ENCODE data around the gene SIGMAR1. TPM values are rescaled to one million over a fixed set of nuclear protein-coding genes. Genes with fewer than 3 reads are reported as not detected.
A peak's percentile ranks its signal among the peaks of the same experiment; 100 is the strongest.

SIGMAR1 gene
- total RNA-seq, 1 donor from 2014 or later = 31.0 TPM

DNA sequence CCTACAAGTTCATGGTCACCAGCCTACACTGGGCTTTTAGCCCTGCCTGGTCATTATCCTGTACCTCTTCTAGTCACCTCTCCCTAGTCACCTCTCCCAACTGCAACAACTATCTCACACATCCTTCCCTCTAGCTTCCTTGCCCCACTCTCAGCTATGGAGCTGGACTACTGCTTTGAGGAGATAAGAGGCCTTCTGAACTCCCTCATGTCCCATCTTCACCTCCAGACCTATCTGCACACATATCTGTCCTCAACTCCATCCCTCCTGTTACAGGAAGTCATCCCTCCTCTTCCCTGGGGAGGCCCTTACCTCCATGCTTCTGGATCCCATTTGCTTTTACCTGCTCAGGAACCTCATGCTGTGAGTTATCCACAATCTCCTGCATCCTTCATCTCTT is 31.4 kb downstream of the SIGMAR1 start:
- no peak for DNase-seq (ENCODE audit: low read depth in 2 of 2)

DNA sequence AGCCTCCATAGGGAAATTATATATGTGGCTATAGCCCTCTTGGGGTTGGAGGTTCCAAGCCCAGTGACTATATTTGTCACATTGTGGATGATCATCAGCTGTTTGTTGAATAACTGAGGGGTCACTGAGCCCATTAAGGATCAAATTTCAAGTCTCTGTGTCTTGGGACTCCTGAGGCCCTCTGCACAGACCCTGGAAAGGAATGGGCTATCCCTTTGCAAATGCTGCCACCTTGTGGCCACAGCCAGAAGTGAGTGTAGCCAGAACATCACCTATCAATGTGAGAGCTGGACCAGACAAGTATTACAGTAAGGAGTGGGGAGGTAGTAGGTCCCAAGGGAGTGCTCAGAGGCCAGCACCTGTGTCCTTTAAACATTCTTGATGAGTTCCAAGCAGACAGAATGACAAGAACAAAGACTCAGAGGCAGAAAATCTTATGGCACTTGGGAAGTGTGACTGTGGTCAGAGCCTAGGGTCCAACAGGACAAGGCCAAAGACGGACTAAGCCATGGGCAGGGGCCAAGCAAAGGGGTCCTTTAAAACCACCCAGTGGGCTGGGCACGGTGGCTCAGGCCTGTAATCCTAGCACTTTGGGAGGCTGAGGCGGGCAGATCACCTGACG is 33.9 kb downstream of the SIGMAR1 start:
- DNase-seq (ENCODE audit: low read depth in 2 of 2) = peak; percentile 73 to 74

GRCh38 chr9:34601937-34602573 is 35.5 kb downstream of the SIGMAR1 start:
- no peak for DNase-seq (ENCODE audit: low read depth in 2 of 2)

DNA sequence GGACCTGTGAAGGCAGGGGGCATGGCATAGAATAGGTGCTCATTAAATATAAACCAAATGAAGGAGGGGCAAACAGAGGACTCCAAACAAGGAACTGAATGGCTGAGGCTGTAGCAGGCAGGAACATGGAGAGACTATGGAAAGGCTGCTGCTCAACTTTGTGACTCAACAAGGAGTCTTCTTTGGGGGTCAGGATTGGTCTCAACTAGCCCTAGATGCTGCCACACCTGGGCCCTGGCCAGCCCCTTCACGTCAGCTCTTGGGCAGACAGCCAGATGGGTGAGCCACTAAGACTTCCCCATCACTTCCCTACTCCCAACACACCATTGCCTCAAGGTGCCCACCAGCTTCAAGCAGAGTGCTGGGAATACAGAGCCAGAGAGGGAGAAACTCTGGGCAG is 36.7 kb downstream of the SIGMAR1 start:
- DNase-seq (ENCODE audit: low read depth in 2 of 2) = no peak

DNA sequence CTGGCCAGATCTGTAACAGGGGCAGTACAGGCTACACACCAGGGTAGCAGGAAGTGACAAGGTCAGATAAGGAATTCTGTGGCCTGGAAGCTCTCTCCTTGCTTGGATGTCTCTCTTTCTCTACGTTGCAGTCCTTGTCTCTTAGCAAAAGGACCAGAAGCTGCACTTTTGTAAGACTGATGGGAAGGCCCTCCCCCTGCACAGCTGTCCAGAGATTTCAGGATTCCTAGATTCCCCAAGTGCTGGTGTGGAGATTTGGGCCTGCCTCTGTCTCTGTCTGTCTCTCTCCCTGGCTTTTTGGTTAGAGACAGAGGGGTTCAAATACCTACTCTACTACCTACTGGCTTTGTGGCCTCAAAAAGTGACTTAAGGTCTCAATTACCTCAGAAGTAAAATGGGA is 38.0 kb downstream of the SIGMAR1 start:
- DNase-seq (ENCODE audit: low read depth in 2 of 2) = no peak

DNA sequence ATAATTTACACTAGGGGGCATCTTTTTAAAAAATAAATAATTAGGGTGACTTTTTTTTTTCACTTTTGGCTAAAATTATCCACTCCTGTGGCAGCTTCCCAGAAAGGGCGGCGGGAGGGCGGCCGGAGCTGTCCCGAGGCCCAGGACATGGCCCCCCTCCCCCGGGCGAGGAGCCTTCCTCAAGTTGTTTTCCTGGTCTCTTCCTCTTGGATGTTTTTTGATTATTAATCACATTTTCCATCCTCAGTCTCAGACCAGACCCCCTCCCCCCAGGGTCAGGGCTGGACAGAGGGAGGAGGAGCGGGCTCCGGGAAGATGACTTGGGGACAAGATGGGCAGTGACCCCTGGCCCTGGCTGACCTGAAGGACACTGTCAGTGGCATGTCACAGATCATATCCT is 43.4 kb downstream of the SIGMAR1 start:
- DNase-seq (ENCODE audit: low read depth in 2 of 2) = no peak

DNA sequence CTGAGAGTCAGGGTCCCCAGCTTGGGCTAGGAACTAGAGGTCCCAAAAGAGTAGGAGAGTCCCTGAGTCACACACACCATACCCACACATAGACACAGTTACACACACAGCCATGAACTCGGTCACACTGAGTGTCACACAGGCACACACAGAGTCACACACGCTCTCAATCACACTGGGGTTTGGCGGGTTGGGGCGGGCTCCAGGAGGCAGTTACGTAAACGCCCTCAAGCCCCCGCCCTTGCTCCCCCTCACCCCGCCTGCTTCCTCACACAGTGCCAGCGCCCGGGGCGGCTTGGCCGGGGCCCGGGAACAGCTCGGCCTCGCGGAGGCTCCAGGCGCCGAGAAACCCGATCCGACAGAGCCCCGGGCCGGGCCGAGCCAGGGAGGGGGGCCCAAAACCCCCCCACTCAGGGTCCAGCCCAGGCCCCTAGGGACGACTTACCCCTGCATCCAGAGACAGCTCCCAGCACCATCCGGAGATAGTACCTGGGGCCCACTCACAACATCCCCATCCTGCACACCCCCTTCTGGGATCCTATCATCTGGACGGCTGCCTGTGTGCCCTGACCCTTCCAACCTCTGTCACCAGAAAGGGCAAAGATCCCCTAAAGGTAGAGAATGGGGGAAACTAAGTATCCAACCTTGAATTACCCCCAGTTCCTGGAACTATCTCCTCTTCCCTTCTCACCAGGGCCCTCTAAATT is 44.5 kb downstream of the SIGMAR1 start:
- DNase-seq (ENCODE audit: low read depth in 2 of 2) = no peak

- no peak for DNase-seq (ENCODE audit: low read depth in 2 of 2)
Measured at GRCh38 chr9:34591917-34592866, 45.4 kb downstream of the SIGMAR1 start.

DNA sequence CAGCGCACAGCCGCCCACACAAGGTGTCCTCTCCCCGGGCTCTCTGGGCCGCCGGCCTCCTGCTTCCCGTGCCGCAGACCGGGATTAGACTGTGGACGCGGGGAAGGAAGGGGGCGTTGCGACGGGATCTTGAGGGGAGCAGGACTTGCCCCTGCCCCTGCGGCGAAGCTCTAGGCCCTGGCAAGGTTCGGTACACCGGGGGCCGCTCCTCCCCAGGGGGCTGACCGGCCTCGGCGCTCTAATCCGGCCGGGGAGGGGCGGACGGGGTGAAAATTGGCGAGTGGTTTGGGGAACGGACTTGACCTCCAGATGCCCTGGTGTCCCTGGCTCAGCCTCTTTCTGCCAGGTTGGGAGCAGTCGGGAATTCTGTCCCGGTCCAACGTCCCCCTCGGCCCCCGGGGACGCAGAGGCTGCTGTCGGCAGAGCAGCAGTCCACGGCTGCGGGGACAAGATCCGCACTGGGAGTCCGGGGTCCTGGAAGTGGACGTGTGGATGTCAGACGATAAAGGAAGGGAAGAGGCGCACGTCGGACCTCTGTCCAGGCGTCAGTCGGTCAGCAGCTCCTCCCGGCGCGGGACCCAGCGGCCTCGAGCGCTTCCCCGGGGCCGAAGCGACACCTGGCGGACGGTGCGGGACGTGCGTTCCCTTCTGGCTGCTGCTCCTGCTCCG is 46.2 kb downstream of the SIGMAR1 start:
- DNase-seq (ENCODE audit: low read depth in 2 of 2) = peak; percentile 82 to 88

GRCh38 chr9:34590381-34591247 is 47.0 kb downstream of the SIGMAR1 start:
- peak in 1 of 2 donors; percentile 6 for DNase-seq (ENCODE audit: low read depth in 2 of 2)

DNA sequence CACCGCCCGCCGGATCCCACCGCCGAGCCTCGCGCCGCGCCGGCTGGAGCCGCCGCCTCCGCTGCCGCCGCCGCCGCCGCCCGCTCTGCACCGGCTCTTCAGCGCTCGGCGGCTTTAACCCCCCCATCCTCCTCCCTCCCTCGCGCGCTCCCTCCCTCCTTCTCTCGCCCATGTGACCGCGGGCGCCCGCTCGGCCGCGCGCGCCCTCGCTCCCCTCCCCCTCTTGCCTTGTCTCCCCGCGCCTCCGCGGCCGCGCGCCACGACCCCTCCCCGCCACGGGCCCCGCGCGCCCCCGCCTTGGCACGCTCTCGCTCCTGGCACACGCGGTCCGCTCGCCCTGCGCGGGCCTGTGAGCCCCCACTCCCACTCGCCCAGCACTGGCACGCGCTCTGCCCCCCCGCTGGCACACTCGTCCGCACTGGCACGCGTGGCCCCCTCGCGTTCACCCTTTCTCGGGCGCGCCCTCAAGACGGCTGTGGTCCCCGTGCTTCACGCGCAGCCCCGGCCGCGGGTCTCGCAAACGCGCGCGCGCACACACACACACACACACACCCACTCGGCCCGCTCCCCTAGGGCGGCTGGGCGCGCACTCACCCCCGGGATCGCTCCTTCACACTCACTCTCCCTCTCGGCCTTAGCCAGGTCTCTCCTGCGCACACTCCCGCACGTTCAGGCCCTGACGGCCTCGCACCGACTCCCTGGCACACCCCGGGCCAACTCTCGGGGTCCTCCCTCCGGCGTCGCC is 47.8 kb downstream of the SIGMAR1 start, which contains the start of gene CNTFR:
Gene CNTFR (minus strand): TSS at position 89 of the 745 bp plus-strand sequence. CDS start 20,743 bp downstream, outside the sequence.
- DNase-seq (ENCODE audit: low read depth in 2 of 2) = no peak

DNA sequence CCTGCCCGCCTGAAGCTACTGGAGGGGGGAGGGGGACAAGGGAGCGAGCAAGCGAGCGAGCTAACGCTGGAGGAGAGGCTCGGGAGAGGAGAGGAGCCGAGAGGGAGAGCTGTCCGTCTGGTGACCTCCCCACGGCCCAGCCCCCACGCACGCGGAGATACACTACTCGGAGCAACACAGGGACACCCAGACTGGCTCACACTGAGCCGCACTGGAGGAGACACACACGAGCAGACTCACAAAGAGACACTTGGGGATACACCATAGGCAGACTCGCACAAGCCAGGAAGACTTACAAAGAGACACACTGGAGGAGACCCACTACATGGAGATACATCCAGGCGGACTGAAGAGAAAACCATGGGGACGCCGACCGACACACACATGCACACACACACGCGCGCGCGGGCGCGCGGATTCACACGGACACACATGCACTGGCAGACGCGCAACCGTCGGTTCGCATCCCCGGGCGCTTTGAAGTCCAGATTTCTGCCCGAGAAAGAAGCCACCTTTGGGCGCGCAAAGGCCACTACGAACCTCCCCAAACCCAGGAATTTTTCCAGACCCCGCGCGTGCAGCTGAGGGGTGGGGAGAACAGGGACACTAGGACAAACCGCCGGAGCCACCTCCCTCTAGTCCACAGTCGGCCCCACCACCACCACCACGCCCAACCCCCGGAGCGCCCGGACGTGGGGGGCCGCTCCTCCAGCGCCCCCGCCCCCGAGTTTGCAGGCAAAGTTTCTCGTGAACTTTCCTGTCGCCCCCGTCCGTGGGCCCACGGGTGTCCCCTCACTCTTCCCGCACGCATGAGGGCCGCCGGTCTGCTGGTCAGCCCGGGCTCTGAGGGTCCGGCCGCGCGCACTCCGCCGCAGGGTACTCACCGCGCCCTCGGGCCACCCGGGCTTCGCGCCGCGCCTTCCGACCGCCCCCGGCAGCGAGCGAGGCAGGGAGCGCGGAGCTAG is 48.6 kb downstream of the SIGMAR1 start:
- no peak for DNase-seq (ENCODE audit: low read depth in 2 of 2)

DNA sequence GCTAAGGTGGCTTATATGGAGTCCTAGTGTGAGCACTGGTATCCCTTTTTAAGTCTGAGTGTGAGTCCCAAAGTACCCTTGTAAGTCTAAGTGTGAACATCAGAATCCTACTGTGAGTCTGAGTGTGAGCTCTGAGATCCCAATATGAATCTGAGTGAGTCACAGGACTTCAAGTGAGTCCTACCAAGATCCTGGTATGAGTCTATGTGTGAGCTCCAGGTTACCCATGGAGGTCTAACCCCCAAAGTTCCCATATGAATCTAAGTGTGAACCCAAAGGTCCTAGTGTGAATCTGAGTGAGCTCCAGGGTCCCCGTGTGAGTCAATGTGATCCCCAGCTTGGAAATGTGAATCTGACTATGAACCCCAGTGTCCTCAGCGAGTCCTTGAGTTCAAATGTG is 50.3 kb downstream of the SIGMAR1 start:
- no peak for DNase-seq (ENCODE audit: low read depth in 2 of 2)

DNA sequence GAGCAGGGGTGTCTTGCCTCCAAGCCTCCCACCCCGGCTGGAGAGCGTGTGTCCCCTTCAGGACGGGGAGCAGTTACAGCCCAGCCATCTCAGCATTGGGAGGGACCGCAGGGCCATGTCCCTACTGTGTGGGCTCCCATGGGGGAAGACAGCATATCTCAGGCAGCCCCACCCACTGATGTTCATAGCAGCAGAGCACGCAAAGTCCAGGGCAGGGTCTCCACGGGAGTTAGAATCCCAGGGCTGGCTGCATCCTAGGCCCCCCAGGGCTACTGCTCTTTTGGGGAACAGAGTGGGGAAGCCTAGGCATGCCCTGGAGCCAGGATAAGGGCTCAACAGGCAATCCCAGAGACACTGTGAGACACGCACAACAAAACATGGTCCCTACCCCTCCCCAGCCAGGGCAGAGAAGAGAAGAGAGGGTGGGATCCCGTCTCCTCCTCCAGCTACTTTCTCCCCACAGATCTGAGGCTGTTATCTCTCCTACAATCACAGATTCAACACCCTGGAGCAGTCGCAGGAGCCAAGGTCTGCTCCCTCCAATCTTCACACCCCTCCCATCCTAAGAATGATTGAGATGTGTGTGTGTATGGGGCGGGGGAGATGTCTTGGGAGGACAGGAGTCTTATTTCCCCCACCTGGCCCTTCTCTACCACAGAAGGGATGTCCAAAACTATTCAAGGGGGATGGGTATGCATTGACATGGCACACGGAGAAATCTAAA is 51.5 kb downstream of the SIGMAR1 start:
- DNase-seq (ENCODE audit: low read depth in 2 of 2) = no peak

- no peak for DNase-seq (ENCODE audit: low read depth in 2 of 2)
Measured at GRCh38 chr9:34584970-34585369, 52.6 kb downstream of the SIGMAR1 start.
